Activated CD4-positive, alpha-beta memory T cell treated with anti-CD3 and anti-CD28 coated beads, Interleukin-2, amount 10 ng/mL, durations not matched to agents 7 days and 5 days (primary cell): Measurements from ENCODE around the gene TICRR. TPM values are rescaled to one million over a fixed set of nuclear protein-coding genes. Genes with fewer than 3 reads are reported as not detected.
A peak's percentile ranks its signal among the peaks of the same experiment; 100 is the strongest.
"Not testable (repeated sequence)": the region's sequence is repeated elsewhere in the genome, so short reads cannot be mapped to it uniquely, and the experiment has no call there.

ENCODE experiments used
- CTCF ChIA-PET: fragments of 350-600 bp; sonication (Branson Sonifier 250); formaldehyde crosslinking; loops from one replicate; lab custom pipeline; 2021; ENCODE audit warnings: antibody characterized with exemption, inconsistent platforms; lab: Charles Lee
- POLR2A ChIA-PET: fragments of 350-600 bp; sonication (Branson Sonifier 250); formaldehyde crosslinking; loops from one replicate; lab custom pipeline; 2021; ENCODE audit warnings: antibody characterized with exemption; lab: Charles Lee
- DNase-seq: peaks from one replicate; pipeline ENCODE4 v3.0.0-alpha.2; 2020
- H3K27ac Mint-ChIP-seq: one replicate; pipeline ENCODE4 v1.8.0; 2021; ENCODE audit warnings: mild to moderate bottlenecking, mixed read lengths
- H3K27me3 Mint-ChIP-seq: one replicate; pipeline ENCODE4 v1.8.0; 2021; ENCODE audit warnings: mixed read lengths
- H3K36me3 Mint-ChIP-seq: one replicate; pipeline ENCODE4 v1.8.0; 2021; ENCODE audit warnings: low read depth, mixed read lengths
- H3K4me1 Mint-ChIP-seq: one replicate; pipeline ENCODE4 v1.8.0; 2021; ENCODE audit warnings: mixed read lengths
- H3K4me3 Mint-ChIP-seq: one replicate; pipeline ENCODE4 v1.8.0; 2021; ENCODE audit warnings: mild to moderate bottlenecking, mixed read lengths
- H3K9me3 Mint-ChIP-seq: one replicate; pipeline ENCODE4 v1.8.0; 2021; ENCODE audit warnings: mixed read lengths
- total RNA-seq, 2 experiments: library from RNA; stranded (reverse); gene quantifications; one replicate each; pipeline ENCODE4 v1.2.3, GENCODE V29; 2021

TICRR gene
- total RNA-seq, 2 experiments from 2014 or later, result 18.2 to 18.5 TPM

DNA sequence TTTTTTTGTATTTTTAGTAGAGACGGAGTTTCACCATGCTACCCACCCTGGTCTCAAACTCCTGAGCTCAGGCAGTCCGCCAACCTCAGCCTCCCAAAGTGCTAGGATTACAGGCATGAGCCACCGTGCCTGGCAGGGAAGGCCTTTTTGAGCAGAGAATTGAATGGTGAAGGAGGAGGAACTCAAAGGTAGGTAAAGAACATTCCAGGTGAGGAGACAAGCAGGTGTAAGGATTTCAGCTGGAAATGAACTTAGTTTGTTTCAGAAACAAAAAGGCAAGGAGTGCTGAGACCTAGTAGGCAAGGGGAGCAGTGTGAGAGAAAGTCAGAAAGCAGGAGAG, 2.5 kb downstream of the TICRR start:
- Mint-ChIP-seq H3K4me3 (peak overlapping the region; percentile 72), H3K27ac (no peak overlapping the region), H3K9me3 (no peaks in the 10 kb centered on the region), H3K36me3 (peaks cover 48% of the 10 kb centered on the region), H3K4me1 (peaks cover 51% of the 10 kb centered on the region), H3K27me3 (no peaks in the 10 kb centered on the region)
- DNase-seq, result no peak
- POLR2A ChIA-PET, result no interaction called here
- CTCF ChIA-PET, result no interaction called here

DNA sequence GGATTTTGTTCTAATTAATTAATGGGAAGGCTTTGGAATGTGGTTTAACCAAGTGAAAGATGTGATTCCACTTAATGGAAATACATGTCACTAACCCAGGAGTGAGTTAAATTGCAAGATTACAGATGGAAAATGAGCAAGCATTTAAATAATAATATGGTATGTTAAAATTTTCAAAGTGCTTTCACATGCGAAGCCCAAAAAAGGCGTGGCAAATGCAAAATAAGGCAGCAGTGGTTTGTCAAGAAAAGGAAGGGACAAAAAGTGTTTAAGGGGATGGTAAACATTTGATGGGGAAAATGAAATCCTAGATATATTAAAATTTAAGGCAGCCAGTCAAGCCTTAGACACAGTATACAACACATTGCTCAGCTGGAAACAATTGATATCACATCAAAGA, 2.9 kb downstream of the TICRR start:
- H3K27ac Mint-ChIP-seq, result no peak overlapping the region

DNA sequence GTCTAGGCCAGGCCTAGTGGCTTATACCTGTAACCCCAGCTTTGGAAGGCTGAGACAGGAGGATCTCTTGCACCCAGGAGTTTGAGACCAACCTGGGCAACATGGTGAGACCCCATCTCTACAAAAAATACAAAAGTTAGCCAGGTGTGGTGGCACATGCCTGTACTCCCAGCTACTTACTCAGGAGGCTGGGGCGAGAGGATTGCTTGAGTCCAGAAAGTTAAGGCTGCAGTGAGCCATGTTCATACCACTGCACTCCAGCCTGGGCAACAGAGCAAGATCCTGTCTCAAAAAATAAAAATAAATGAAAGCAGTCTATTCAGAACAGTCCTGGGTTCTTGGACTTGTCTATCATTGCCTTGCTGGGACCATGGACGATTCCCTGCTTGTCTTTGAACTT, 5.5 kb downstream of the TICRR start:
- DNase-seq, H3K27me3 Mint-ChIP-seq, CTCF ChIA-PET, H3K27ac Mint-ChIP-seq, POLR2A ChIA-PET, H3K9me3 Mint-ChIP-seq, H3K4me3 Mint-ChIP-seq: not testable (repeated sequence)
- Mint-ChIP-seq H3K36me3 (peaks cover 60% of the 10 kb centered on the region), H3K4me1 (peaks cover 48% of the 10 kb centered on the region)

More for the DNA sequence above, 2.9 kb downstream of the TICRR start:
- no peaks in the 10 kb centered on the region for H3K9me3 Mint-ChIP-seq
- peaks cover 48% of the 10 kb centered on the region for H3K36me3 Mint-ChIP-seq
- DNase-seq, result no peak
- H3K4me1 Mint-ChIP-seq, result peaks cover 51% of the 10 kb centered on the region
- POLR2A ChIA-PET, result no interaction called here
- CTCF ChIA-PET, result no interaction called here
- H3K27me3 Mint-ChIP-seq, result no peaks in the 10 kb centered on the region
- peak overlapping the region; percentile 72 for H3K4me3 Mint-ChIP-seq

DNA sequence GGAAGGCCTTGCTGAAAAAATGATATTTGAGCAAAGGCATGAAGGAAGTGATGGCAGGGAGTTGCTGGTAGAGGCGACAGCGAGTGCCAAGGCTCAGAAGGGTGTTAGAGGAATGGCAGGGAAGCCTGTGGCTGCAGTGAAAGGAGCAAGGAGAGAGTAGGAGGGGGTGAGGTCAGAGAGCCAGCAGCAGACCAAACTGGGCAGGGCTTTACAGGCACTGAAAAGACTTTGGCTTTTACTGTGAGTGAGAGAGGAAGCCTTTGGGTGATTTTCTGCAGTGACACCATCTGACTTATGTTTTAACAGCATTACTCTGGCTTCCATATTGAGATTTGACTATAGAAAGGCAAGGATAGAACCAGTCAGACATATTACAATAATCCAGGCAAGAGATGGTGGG, 11.4 kb downstream of the TICRR start:
- no peak for DNase-seq
- ChIA-PET POLR2A (interaction anchor here (0.8 kb wide), 1 partner anchor 11 kb away, joined by 3 read pairs; the partner anchor contains the start of gene TICRR), CTCF (interaction anchor here (0.5 to 1.3 kb wide), 2 partner anchors 11 to 1684 kb away, joined by 3 to 4 read pairs; partner anchors contain the start of gene TICRR)
- Mint-ChIP-seq H3K9me3 (no peaks in the 10 kb centered on the region), H3K27ac (no peak overlapping the region), H3K4me1 (peaks cover 6% of the 10 kb centered on the region), H3K36me3 (peaks cover 25% of the 10 kb centered on the region), H3K4me3 (no peak overlapping the region), H3K27me3 (no peaks in the 10 kb centered on the region)

DNA sequence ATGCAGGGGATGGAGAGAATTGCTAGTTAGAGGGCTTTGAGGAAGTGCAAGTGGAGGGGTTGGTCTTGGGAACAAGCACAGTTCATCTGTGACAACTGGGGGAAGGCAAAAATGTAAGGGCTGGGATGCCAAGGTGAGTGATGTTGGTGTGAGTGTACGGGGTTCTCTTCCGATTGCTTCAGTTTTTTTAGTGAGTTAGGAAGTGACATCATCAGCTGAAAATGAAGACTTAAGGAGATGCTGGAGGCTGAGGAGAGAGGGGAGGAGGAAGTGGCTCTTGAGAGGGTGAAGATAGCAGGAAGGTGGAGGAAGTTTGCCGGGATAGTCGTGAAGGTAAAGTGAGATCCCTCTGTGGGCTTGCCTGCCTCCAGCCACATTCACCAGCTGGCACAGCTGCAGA, 12.7 kb downstream of the TICRR start:
- Mint-ChIP-seq H3K36me3 (peaks cover 27% of the 10 kb centered on the region), H3K4me3 (no peak overlapping the region), H3K27ac (no peak overlapping the region), H3K4me1 (peaks cover 2% of the 10 kb centered on the region), H3K27me3 (no peaks in the 10 kb centered on the region), H3K9me3 (no peaks in the 10 kb centered on the region)
- no peak for DNase-seq
- ChIA-PET CTCF (interaction anchor here (0.8 kb wide), 1 partner anchor 1023 kb away, joined by 3 read pairs; no protein-coding TSS in a partner anchor), POLR2A (interaction anchor here (1.3 kb wide), 1 partner anchor 13 kb away, joined by 4 read pairs; the partner anchor contains the start of gene TICRR)

DNA sequence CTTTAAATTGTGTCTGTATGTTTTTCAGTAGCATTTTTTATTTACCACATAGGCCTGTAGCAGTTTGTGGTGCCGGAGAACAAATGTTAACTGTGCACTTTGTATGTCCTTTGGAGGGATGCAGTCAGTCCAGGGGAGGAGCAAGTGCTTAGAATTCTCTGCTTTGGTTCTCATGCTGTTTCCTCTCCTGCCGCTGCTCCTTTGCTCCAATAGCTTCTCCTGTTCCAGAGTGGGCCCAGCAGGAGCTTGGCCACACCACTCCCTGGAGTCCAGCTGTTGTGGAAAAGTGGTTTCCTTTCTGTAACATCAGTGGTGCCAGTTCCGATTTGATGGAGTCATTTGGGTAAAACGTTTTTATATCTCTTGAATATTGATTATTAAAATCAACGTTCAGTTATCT, 16.6 kb downstream of the TICRR start:
- H3K9me3 Mint-ChIP-seq, result no peaks in the 10 kb centered on the region
- no peaks in the 10 kb centered on the region for H3K4me1 Mint-ChIP-seq
- no peak for DNase-seq
- H3K36me3 Mint-ChIP-seq, result peaks cover 39% of the 10 kb centered on the region
- CTCF ChIA-PET, result no interaction called here
- no peaks in the 10 kb centered on the region for H3K27me3 Mint-ChIP-seq
- H3K27ac Mint-ChIP-seq, result no peak overlapping the region
- no peak overlapping the region for H3K4me3 Mint-ChIP-seq
- POLR2A ChIA-PET, result no interaction called here

DNA sequence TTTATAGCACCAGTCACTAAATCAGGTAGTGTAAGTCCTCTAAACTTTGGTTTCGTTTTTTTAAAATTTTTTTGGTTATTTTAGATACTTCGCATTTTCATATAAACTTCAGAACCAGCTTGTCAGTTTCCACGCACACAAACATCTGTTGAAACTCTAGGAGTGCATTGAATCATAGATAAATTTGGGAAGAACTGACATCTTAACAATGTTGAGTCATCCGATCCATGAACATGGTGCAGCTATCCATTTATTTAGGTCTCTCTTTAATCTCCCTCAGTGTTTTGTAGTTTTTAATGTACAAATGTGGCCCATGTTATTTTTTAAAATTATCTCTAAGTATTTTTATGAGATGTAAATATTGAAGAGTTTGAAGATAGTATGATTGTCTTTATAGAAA, 17.7 kb downstream of the TICRR start:
- CTCF ChIA-PET, result no interaction called here
- Mint-ChIP-seq H3K4me3 (no peak overlapping the region), H3K36me3 (peaks cover 45% of the 10 kb centered on the region), H3K27ac (no peak overlapping the region), H3K4me1 (no peaks in the 10 kb centered on the region), H3K9me3 (no peaks in the 10 kb centered on the region), H3K27me3 (no peaks in the 10 kb centered on the region)
- POLR2A ChIA-PET, result no interaction called here
- no peak for DNase-seq

DNA sequence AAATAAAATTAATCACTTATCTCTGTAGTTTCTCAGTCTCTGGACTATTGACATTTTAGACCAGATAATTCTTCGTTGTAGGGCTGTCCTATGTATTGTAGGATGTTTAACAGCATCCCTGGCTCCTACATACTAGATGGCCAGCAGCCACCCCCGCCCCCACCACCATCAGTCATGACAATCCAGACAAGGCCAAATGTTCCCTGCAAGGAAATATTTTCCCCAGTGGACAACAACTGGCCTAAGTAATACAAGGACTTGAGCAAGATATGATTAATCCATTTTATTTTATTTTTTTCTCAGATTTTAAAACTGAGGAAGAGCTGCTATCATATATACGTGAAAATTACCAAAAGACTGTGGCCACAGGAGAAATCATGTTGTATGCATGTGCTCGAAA, 23.8 kb downstream of the TICRR start:
- H3K27me3 Mint-ChIP-seq, result no peaks in the 10 kb centered on the region
- no peak overlapping the region for H3K4me3 Mint-ChIP-seq
- no peak for DNase-seq
- ChIA-PET POLR2A (no interaction called here), CTCF (no interaction called here)
- no peaks in the 10 kb centered on the region for H3K9me3 Mint-ChIP-seq
- no peaks in the 10 kb centered on the region for H3K4me1 Mint-ChIP-seq
- H3K27ac Mint-ChIP-seq, result no peak overlapping the region
- H3K36me3 Mint-ChIP-seq, result peaks cover 52% of the 10 kb centered on the region

DNA sequence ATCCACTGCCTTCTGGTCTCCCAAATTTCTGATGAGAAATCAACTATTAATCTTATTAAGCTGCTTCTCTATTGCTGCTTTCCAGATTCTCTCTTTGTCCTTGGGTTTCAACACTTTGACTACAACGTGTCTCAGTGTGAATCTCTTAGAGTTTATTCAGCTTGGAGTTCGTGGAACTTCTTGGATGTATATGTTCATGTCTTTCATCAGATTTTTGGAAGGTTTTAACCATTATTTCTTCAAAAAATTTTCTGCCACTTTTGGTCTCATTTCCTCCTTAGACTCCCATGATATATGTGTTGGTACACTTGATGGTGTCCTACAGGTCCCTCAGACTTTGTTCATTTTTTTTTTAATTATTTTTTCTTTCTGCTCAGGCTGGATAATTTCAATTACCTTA, 36.0 kb downstream of the TICRR start:
- ChIA-PET POLR2A (no interaction called here), CTCF (interaction anchor here (0.9 to 2.3 kb wide), 4 partner anchors 9 to 264 kb away, joined by 3 to 6 read pairs (median 4); partner anchors contain the start of gene TICRR)
- H3K4me1 Mint-ChIP-seq, result peaks cover 5% of the 10 kb centered on the region
- peaks cover 19% of the 10 kb centered on the region for H3K9me3 Mint-ChIP-seq
- peaks cover 91% of the 10 kb centered on the region for H3K36me3 Mint-ChIP-seq
- no peak overlapping the region for H3K27ac Mint-ChIP-seq
- no peak overlapping the region for H3K4me3 Mint-ChIP-seq
- no peaks in the 10 kb centered on the region for H3K27me3 Mint-ChIP-seq
- no peak for DNase-seq

DNA sequence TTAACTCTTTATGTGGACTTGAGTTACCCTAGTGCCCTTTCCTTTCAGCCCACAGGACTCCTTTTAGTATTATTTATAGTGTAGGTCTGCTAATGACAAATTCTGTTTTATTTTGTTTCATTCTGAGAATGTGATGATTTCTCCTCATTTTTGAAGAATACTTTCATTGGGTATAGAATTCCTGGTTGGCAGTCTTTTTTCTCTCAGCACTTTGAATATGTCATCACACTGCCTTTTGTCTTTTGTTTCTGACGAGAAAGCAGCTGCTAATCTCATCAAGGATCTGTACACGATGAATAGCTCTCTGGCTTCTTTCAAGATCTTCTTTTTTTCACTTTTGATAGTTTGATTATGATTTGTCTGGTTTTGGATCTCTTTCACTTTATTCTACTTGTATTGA, 37.8 kb downstream of the TICRR start:
- H3K9me3 Mint-ChIP-seq, result peaks cover 19% of the 10 kb centered on the region

DNA sequence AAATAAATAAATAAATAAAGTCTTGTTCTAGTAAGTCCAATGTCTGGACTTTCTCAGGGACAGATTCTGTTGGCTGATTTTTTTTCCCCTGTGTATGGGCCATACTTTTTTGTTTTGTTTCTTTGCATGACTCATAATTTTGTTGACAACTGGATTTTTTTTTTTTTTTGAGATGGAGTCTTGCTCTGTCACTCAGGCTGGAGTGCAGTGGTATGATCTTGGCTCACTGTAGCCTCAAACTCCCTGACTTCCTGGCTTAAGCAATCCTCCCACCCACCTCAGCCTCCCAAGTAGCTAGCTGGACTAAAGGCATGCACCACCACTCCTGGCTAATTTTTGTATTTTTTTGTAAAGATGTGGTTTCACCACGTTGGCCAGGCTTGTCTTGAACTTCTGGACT, 38.9 kb downstream of the TICRR start:
- no peak for DNase-seq
- no peak overlapping the region for H3K27ac Mint-ChIP-seq
- peaks cover 19% of the 10 kb centered on the region for H3K9me3 Mint-ChIP-seq
- H3K27me3 Mint-ChIP-seq, result no peaks in the 10 kb centered on the region
- ChIA-PET POLR2A (no interaction called here), CTCF (no interaction called here)
- H3K36me3 Mint-ChIP-seq, result peaks cover 83% of the 10 kb centered on the region
- H3K4me3 Mint-ChIP-seq, result no peak overlapping the region
- peaks cover 5% of the 10 kb centered on the region for H3K4me1 Mint-ChIP-seq

More for the DNA sequence above, 37.8 kb downstream of the TICRR start:
- no peak for DNase-seq
- Mint-ChIP-seq H3K36me3 (peaks cover 87% of the 10 kb centered on the region), H3K27me3 (no peaks in the 10 kb centered on the region), H3K4me3 (no peak overlapping the region), H3K4me1 (peaks cover 5% of the 10 kb centered on the region), H3K27ac (no peak overlapping the region)
- ChIA-PET CTCF (no interaction called here), POLR2A (no interaction called here)

DNA sequence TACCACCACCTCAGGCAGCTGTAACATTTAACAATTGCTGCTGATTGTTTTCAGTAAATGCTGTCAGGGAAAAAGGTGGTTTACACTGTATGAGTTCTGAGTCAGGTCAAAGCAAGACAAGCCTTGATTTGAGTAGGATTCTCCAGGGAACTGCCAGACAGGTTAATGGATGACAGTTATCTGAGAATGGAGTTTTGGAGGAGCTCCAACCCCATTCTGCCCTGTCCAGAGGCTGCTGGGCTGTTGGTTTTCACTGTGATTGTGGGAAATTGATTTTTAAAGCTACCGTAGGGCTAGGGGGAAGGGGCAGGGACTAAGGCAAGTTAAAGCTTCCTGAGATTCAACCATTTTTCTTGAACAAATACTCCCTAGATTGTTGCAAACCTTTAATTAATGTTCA, 39.9 kb downstream of the TICRR start:
- ChIA-PET POLR2A (interaction anchor here (1.1 kb wide), 1 partner anchor 14 kb away, joined by 3 read pairs; no protein-coding TSS in a partner anchor), CTCF (no interaction called here)
- H3K4me1 Mint-ChIP-seq, result peaks cover 2% of the 10 kb centered on the region
- peaks cover 81% of the 10 kb centered on the region for H3K36me3 Mint-ChIP-seq
- H3K27ac Mint-ChIP-seq, result no peak overlapping the region
- H3K9me3 Mint-ChIP-seq, result peaks cover 19% of the 10 kb centered on the region
- H3K4me3 Mint-ChIP-seq, result no peak overlapping the region
- H3K27me3 Mint-ChIP-seq, result no peaks in the 10 kb centered on the region
- no peak for DNase-seq

DNA sequence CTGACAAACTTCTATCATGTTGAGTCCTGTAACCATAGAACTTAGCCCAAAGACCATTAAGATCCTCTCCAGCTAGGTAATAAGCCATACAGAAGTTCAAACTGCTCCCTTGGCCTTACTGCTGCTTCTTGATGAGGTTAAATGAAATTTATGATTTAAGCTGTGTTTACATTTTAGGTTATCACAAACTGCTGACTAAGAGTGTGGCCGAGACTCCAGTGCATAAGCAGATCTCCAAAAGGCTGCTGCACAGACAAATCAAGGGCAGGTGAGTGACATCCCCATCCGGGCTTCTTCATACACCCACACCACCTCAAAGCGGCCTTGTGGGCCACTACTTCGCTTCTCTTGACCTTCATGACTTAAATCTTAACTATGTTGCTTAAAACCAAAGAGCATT, 41.0 kb downstream of the TICRR start:
- Mint-ChIP-seq H3K9me3 (peaks cover 16% of the 10 kb centered on the region), H3K27ac (no peak overlapping the region), H3K36me3 (peaks cover 78% of the 10 kb centered on the region), H3K27me3 (no peaks in the 10 kb centered on the region), H3K4me3 (no peak overlapping the region), H3K4me1 (peaks cover 2% of the 10 kb centered on the region)
- DNase-seq, result no peak
- ChIA-PET POLR2A (no interaction called here), CTCF (no interaction called here)

DNA sequence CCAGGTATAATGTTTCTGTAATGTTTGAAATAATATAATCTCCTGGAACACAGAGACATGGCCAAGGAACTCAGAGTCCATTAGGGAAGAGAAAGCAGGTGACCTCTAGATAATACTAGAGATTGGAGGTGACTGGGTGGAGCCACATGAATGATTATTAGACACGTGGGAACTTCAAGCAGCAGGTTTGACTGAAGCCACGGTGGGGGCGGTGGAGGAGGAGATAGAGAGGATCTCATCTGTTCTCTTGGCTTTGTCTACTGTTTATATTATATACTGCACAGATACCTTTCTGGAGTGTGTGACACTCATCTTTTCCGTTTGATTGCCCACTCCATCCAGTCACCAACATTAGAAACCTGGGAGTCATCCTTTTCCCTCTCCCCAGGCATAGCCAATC, 46.3 kb downstream of the TICRR start:
- no peak overlapping the region for H3K4me3 Mint-ChIP-seq
- POLR2A ChIA-PET, result no interaction called here
- no peaks in the 10 kb centered on the region for H3K9me3 Mint-ChIP-seq
- DNase-seq, result no peak
- H3K27me3 Mint-ChIP-seq, result no peaks in the 10 kb centered on the region
- CTCF ChIA-PET, result no interaction called here
- peaks cover 82% of the 10 kb centered on the region for H3K36me3 Mint-ChIP-seq
- no peak overlapping the region for H3K27ac Mint-ChIP-seq
- H3K4me1 Mint-ChIP-seq, result no peaks in the 10 kb centered on the region
